ENCODE measurements around the gene SLC25A43. TPM values are rescaled to one million over a fixed set of nuclear protein-coding genes. Genes with fewer than 3 reads are reported as not detected.
"Not testable (repeated sequence)": the region's sequence is repeated elsewhere in the genome, so short reads cannot be mapped to it uniquely, and the experiment has no call there.

SLC25A43 gene
- total RNA-seq, 1 donor from 2014 or later = 2.2 TPM

- no peak for DNase-seq
Observed at GRCh38 chrX:119410027-119410819, 11.1 kb downstream of the SLC25A43 start.

- DNase-seq = no peak
Observed at GRCh38 chrX:119410854-119411253, 11.7 kb downstream of the SLC25A43 start.

- no peak for DNase-seq
Observed at GRCh38 chrX:119411959-119412358, 12.8 kb downstream of the SLC25A43 start.

- DNase-seq = no peak
Observed at GRCh38 chrX:119417376-119417775, 18.2 kb downstream of the SLC25A43 start.

GRCh38 chrX:119417842-119418241, 18.7 kb downstream of the SLC25A43 start:
- no peak for DNase-seq

GRCh38 chrX:119419146-119419545, 20.0 kb downstream of the SLC25A43 start:
- no peak for DNase-seq

GRCh38 chrX:119419898-119420297, 20.8 kb downstream of the SLC25A43 start:
- no peak for DNase-seq

GRCh38 chrX:119421016-119421705, 22.0 kb downstream of the SLC25A43 start:
- DNase-seq = no peak

GRCh38 chrX:119423631-119424030, 24.5 kb downstream of the SLC25A43 start:
- no peak for DNase-seq

GRCh38 chrX:119424999-119425398, 25.9 kb downstream of the SLC25A43 start:
- no peak for DNase-seq

GRCh38 chrX:119427024-119427794, 28.1 kb downstream of the SLC25A43 start:
- no peak for DNase-seq

- DNase-seq = no peak
Observed at GRCh38 chrX:119427795-119428185, 28.7 kb downstream of the SLC25A43 start.

GRCh38 chrX:119429471-119429870, 30.3 kb downstream of the SLC25A43 start:
- DNase-seq = no peak

- not testable (repeated sequence) for DNase-seq
Observed at GRCh38 chrX:119441295-119441694, 42.2 kb downstream of the SLC25A43 start.

GRCh38 chrX:119442286-119442685, 43.1 kb downstream of the SLC25A43 start:
- DNase-seq = no peak

GRCh38 chrX:119453202-119453601, 54.1 kb downstream of the SLC25A43 start:
- no peak for DNase-seq

- DNase-seq = no peak
Observed at GRCh38 chrX:119455264-119455663, 56.1 kb downstream of the SLC25A43 start.

- no peak for DNase-seq
Observed at GRCh38 chrX:119459181-119459580, 60.0 kb downstream of the SLC25A43 start.

GRCh38 chrX:119465555-119465954, 66.4 kb downstream of the SLC25A43 start:
- no peak for DNase-seq

GRCh38 chrX:119466970-119467369, 67.8 kb downstream of the SLC25A43 start:
- no peak for DNase-seq

- no peak for DNase-seq
Observed at GRCh38 chrX:119467433-119467832, 68.3 kb downstream of the SLC25A43 start.

- DNase-seq = peak; percentile 75
Observed at GRCh38 chrX:119467842-119468550, 68.9 kb downstream of the SLC25A43 start, which contains the start of gene SLC25A5. Gene SLC25A5 (plus strand): TSS chrX:119468444. CDS start chrX:119468516, 72 bp downstream.
